GM19397 (cell line): ENCODE measurements around the gene FSHR.

ENCODE experiments used
- ATAC-seq: cut with Tn5 transposase; IDR thresholded peaks from one replicate; pipeline ENCODE4 v1.9.1; 2021; ENCODE audit warnings: mild to moderate bottlenecking, moderate library complexity; ENCODE audit not compliant: unreplicated experiment

Gene FSHR

GRCh38 chr2:48968011-48968410, 186.3 kb downstream of the FSHR start:
- no peak for ATAC-seq

GRCh38 chr2:48965204-48965603, 189.1 kb downstream of the FSHR start:
- no peak for ATAC-seq

- no peak for ATAC-seq
Observed at GRCh38 chr2:48961009-48961408, 193.3 kb downstream of the FSHR start.

- no peak for ATAC-seq
Observed at GRCh38 chr2:48954935-48955334, 199.4 kb downstream of the FSHR start.

- no peak for ATAC-seq
Observed at GRCh38 chr2:48954311-48954710, 200.0 kb downstream of the FSHR start.

- ATAC-seq = no peak
Observed at GRCh38 chr2:48952614-48953013, 201.7 kb downstream of the FSHR start.

GRCh38 chr2:48952143-48952542, 202.2 kb downstream of the FSHR start:
- no peak for ATAC-seq

GRCh38 chr2:48948400-48949125, 205.8 kb downstream of the FSHR start:
- ATAC-seq = no peak

- peak; percentile 94 for ATAC-seq
Observed at GRCh38 chr2:48946449-48947048, 207.8 kb downstream of the FSHR start.

- ATAC-seq = no peak
Observed at GRCh38 chr2:48944956-48945355, 209.4 kb downstream of the FSHR start.

GRCh38 chr2:48943436-48943835, 210.9 kb downstream of the FSHR start:
- no peak for ATAC-seq

GRCh38 chr2:48941908-48942307, 212.4 kb downstream of the FSHR start:
- no peak for ATAC-seq

GRCh38 chr2:48941456-48941855, 212.9 kb downstream of the FSHR start:
- no peak for ATAC-seq

GRCh38 chr2:48940606-48941005, 213.7 kb downstream of the FSHR start:
- ATAC-seq = no peak

GRCh38 chr2:48939232-48939631, 215.1 kb downstream of the FSHR start:
- ATAC-seq = no peak

GRCh38 chr2:48938231-48938630, 216.1 kb downstream of the FSHR start:
- ATAC-seq = no peak

GRCh38 chr2:48934807-48935206, 219.5 kb downstream of the FSHR start:
- no peak for ATAC-seq

GRCh38 chr2:48933828-48934497, 220.4 kb downstream of the FSHR start:
- no peak for ATAC-seq

- no peak for ATAC-seq
Observed at GRCh38 chr2:48932667-48933066, 221.6 kb downstream of the FSHR start.

- ATAC-seq = no peak
Observed at GRCh38 chr2:48929571-48930301, 224.6 kb downstream of the FSHR start.

GRCh38 chr2:48927355-48927754, 227.0 kb downstream of the FSHR start:
- no peak for ATAC-seq

GRCh38 chr2:48915884-48916283, 238.4 kb downstream of the FSHR start:
- ATAC-seq = no peak
